DMS 273 treated with DMSO at 0.1 percent for 48 hours (cell line): ENCODE results near the gene PLXNA4.
A peak's percentile ranks its signal among the peaks of the same experiment; 100 is the strongest.

Source experiments
- DNase-seq: peaks from one replicate; lab custom pipeline; 2025; lab: John Stamatoyannopoulos, UW

The PLXNA4 gene

GRCh38 chr7:132500727-132501440, 75.4 kb downstream of the PLXNA4 start:
- DNase-seq = no peak

- no peak for DNase-seq
Measured at GRCh38 chr7:132499487-132499886, 76.8 kb downstream of the PLXNA4 start.

DNA sequence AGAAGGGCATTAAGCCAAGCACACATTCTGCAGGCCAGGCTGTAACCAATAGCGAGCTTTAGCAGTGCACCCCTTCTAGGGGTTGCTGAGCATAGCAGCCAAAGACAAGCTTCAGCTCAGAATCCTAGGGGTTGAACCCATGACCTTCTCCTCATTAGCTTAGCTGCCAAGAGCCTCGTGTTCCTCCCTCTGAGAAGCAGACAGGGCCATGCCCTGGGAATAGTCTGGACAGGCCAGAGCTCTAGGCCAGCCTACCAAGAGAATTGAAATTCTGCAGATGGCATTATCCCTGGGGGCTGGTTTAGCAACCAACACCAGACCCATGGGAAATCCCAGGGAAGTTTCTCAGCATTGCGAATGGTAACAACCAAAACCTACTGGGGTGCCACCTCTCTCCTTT, 77.2 kb downstream of the PLXNA4 start:
- DNase-seq = no peak

- DNase-seq = no peak
Measured at GRCh38 chr7:132498319-132498718, 78.0 kb downstream of the PLXNA4 start.

DNA sequence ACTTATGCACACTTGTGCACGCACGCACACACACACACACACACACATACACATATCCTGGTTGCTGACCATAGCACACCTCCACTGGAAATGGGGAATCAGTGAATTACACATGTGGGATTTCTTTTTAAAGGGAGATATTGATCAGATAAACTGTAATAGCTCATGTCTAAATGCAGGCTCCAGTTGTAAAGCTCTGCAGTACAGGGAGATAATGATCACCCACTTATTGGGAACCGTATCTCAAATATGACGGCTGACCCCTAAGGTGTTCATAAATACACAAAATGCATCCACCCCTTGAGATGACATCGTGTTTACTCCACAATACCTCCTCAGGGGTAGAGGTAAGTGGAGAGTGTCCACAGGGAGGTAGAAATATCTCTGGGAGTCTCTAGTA, 79.2 kb downstream of the PLXNA4 start:
- no peak for DNase-seq

DNA sequence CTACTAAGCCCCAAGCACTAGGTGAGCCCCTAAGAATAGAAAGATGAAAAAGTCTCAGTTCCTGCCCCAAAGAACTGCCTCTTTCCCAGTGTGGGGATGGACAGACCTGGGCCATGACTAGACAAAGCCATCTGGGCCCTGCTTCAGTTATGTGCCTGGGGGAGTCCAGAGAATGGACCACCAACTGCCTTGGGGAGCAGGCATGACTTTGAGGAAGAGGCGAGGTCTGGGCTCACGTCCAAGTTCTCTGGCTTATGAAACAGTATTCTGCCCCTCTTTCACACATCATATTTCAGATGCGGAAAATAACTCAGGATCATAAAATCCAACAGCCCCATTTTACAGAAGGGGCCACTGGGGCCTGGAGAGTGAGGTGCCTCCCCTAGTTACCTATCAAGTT, 80.3 kb downstream of the PLXNA4 start:
- DNase-seq = no peak

DNA sequence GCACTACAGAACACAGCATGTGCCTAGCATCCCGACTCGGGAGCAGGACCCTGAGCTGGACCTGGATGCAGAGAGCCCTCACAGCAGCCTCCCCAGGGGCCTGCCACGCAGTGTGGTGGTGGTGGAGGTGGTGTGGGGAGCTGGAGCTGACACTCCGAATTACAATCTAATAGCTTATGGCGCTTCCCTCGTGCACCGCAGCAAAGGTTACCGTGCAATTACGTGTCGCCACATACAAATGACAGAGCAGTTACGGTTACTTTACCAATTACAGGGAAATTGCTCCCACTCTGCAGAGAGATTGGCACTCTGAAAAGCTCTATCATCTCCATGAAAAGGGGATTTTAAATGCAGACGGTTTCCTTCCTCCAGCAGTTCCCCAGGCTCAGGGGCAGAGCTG, 81.8 kb downstream of the PLXNA4 start:
- DNase-seq = no peak

DNA sequence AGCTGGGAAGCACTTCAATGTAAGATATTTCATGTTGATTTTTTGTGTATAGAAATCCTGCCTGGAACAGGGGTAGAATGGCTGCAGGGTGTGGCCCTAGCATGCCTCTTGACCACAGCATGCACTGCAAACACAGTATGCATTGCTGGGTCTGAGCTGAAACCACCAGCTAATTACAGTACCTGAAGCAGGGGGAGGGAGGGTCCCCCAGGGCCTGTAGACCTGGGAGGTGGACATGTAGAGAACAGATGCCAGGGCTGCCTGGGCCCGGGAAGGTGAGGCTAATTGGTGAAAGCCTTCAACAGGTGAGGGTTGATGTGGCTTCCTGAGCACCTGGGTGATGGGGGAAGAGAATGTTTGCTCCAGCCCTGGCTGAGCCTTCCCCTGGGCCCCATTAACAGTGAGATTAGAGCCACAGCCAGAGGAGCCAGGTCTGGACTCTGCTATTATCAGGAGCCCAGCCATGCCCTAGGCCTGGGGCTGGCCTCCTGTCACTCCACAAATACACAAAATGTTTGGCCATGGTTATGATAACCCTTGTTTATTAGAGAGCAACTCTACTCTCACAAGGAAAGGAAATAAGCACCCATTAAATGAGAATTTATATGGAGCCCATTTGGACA, 83.3 kb downstream of the PLXNA4 start:
- no peak for DNase-seq

DNA sequence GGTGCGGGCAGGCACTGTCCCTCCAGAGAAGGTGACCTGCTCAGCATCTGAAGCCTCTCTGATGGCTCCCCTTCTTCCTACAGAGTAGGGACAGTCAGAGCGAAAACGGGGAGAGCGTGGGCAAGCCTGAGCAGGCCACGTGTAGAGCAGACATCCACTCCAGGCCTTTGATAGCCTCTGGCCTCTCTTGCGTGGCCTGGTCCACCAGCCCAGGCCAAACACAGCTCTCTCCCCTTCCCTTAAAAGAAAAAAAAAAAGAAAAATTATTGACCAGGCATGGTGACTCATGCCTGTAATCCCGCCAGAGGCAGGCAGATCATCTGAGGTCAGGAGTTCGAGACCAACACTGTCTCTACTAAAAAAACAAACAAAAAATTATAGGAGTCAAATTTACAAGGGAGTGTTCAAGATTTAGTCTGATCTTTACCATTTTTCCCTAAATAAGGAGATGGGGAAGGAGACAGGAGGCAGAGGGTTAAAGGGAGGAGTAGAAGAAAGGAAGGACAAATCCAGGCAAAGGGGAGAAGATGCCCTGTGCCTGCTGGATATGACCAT, 84.8 kb downstream of the PLXNA4 start:
- DNase-seq = no peak

DNA sequence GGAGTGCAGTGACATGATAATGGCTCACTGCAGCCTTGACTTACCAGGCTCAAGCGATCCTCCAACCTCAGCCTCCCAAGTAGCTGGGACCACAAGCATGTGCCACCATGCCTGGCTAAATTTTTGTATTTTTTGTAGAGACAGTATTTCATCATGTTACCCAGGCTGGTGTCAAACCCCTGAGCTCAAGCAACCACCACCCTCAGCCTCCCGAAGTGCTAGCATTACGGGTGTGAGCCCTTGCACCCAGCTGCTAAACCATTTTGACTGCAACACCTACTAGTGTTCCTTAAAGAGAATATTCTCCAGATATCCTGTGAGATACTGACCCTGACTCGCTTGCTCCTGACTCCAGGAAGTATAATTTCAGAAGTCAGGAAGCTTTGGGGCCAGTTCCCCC, 85.8 kb downstream of the PLXNA4 start:
- DNase-seq = no peak

DNA sequence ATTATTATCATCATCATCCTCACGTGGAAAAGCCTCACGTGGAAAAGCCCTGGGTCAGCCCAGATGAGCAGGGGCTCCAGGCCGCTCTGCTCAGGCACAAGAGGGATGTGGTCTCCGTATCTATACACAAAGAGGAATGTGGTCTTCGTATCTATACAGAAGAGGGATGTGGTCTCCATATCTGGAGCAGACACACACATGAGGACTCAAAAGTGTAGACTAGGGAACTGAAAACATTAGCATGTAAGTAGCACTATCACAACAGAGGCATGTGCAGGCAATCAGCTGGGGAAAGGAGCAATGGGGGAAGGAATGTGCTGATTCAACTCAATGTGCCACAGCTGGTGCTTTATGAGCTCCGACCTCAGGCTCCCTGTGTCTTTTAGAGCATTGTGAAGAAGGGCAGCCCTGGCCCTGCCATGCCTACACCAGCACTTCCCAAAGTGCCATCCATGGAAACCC, 86.5 kb downstream of the PLXNA4 start:
- DNase-seq = no peak

GRCh38 chr7:132488634-132489302, 87.5 kb downstream of the PLXNA4 start:
- DNase-seq = peak; percentile 71

DNA sequence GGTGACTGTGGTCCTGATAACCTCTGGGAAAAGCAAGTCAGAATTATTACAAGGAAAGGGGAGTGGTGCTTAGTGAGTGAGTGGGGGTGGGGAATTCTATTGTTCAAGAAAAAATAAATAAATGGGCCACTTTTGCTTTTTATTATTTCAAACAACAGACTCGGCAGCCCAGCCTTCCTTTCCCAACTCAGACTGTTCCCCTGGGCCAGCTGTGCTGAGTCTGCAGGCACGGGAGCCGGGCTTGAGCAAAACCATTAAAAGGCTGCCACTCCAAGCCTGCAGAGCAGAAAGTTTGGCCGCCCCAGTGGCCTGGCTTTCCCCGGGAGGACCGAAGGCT, 90.0 kb downstream of the PLXNA4 start:
- no peak for DNase-seq

- DNase-seq = no peak
Measured at GRCh38 chr7:132485600-132486273, 90.5 kb downstream of the PLXNA4 start.

DNA sequence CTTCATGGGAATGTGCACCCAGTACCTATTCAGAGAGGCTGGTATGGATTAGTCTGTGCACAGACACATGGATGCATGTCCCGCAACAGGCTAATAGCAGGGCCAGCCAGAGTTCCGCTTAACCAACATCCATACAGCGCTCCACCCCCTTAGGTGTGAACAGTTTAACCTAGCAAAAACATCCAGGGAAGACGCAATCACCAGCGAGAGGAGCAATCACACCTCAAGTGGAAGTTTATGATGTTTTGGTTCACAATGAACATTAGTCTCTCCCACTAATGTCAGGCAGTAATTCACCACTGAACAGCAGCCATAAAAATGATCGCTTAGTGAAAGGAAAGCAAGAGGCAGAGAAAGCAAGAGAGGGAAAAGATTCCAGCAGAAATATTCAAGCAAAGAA, 91.1 kb downstream of the PLXNA4 start:
- no peak for DNase-seq

DNA sequence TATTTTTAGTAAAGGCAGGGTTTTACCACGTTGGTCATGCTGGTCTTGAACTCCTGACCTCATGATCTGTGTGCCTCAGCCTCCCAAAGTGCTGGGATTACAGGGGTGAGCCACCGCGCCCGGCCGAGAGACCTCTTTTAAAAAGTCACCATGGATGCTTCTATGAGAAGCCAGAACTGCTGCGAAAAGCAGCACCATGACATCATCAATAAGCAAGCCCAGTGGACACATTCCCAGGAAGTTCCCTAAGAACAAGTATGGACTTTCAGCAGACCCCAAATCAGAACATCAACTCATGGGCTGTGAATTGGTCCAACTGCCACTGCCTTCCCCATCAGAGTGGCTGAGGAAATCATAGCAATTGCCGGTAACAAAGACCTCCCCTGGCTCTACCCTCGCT, 93.4 kb downstream of the PLXNA4 start:
- DNase-seq = no peak

GRCh38 chr7:132480534-132480933, 95.7 kb downstream of the PLXNA4 start:
- no peak for DNase-seq

- DNase-seq = no peak
Measured at GRCh38 chr7:132476541-132476940, 99.7 kb downstream of the PLXNA4 start.

- no peak for DNase-seq
Measured at GRCh38 chr7:132475669-132476116, 100.6 kb downstream of the PLXNA4 start.

GRCh38 chr7:132475037-132475668, 101.1 kb downstream of the PLXNA4 start:
- no peak for DNase-seq

DNA sequence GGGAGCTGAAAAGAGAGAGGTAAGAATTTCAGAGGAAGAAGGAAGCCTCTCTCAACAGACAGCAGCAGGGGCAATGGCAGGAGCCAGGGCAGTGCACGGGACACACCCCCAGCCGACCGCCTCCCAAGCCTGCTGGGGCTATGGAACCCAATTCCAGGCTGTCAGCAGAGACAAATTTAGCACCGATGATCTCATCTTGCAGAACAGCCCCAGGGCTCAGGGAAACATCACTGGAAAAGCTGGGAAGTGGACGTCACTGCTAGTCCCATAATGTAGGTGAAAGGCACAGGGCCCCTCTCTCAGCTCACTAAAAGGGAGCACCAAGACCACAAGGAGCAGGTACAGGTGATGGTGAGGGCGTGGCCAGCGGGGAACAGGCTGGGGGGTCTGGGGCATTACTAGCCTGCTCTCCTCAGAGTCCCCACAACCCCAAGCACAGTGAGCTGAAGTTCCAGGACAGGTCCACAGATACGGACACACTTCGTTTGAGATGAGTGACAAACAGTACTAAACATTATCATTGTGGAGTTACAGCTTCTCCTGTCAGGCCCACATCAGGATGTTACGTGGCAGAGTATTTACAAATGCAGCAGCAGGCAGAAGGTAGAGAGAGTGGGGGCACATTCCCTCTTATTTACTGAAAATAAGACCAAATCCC, 103.7 kb downstream of the PLXNA4 start:
- DNase-seq = no peak
